ENCODE data around the gene CYP11A1. TPM values are rescaled to one million over a fixed set of nuclear protein-coding genes. Genes with fewer than 3 reads are reported as not detected.
A peak's percentile ranks its signal among the peaks of the same experiment; 100 is the strongest.

The CYP11A1 gene
- total and polyA plus RNA-seq, 4 donors, result 0.15 to 0.97 (median 0.69) TPM

DNA sequence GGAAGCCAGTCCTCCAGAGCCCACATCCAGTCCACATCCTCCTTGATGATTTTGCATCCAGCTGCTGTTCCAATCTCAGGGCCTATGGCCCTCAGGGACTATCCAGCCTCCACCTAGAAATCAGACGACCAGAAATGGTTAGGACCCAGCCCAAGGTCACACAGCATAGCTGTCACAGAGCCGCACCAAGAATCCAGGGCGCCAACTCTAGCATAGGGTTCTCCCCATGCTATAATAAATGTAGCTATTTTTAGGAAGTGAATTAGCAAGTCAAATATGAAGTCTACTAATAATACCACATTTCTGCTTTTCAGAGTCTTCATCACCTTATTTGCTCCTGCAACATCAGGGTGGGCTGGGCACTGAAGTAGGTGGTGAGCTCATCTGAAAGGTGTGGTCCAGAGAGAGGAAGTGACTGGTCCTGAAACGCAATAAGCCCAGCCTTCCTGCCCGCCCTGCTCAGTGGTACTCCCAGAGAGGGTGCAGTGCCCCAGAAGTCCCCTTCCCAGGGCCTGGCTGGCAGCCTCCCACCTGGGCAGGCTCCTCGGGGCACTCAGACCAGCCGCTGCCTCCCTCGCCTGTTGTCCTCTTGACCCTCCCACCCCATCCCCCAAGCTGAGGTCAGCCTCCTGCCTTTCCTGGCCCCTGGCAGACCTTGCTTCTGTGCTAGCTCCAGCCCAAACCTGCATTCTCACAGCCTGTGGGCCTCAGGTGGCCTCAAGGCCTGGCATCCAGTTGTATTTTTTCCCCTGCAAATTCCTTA is 17.6 kb upstream of the CYP11A1 start:
- 39 to 40% methylated on average over 8 of the region's 8 CpGs for WGBS, 2 donors
- no peak for TF ChIP-seq CTCF (IDR thresholded peaks at IDR 0.05; ENCODE audit: control extremely low read depth, extremely low read depth)
- Histone ChIP-seq H3K9me3 (ENCODE audit: control insufficient read depth in 4 of 4, insufficient read depth in 3 of 4, low read length in 3 of 4) (no peaks in the 10 kb centered on the region), H3K27ac (ENCODE audit: low read depth in 1 of 2, low read length in 1 of 2) (peak overlapping the region in 1 of 2 donors; percentile 82), H3K4me1 (ENCODE audit: control insufficient read depth in 5 of 5, insufficient read depth in 5 of 5, low read length in 5 of 5) (peaks cover 0 to 41% (median 16%) of the 10 kb centered on the region in 5 donors), H3K4me3 (no peak overlapping the region), H3K9ac (ENCODE audit: insufficient read depth in 1 of 2, low read length in 2 of 2) (no peak overlapping the region), H3K36me3 (ENCODE audit: control insufficient read depth in 4 of 4, insufficient read depth in 4 of 4, low read length in 4 of 4) (no peaks in the 10 kb centered on the region), H3K27me3 (ENCODE audit: control insufficient read depth in 3 of 3, insufficient read depth in 3 of 3, low read length in 2 of 3) (no peaks in the 10 kb centered on the region)
- ATAC-seq (ENCODE audit: insufficient read depth, low FRiP score) (peak; percentile 13), DNase-seq (peak in 2 of 3 donors; percentile 22 to 60)

GRCh38 chr15:74384566-74384880 is 17.1 kb upstream of the CYP11A1 start:
- H3K27me3 ChIP-seq (ENCODE audit: control insufficient read depth in 3 of 3, insufficient read depth in 3 of 3, low read length in 2 of 3), result no peaks in the 10 kb centered on the region
- no peak for DNase-seq
- no peak overlapping the region for H3K9ac ChIP-seq (ENCODE audit: insufficient read depth in 1 of 2, low read length in 2 of 2)
- no peaks in the 10 kb centered on the region for H3K9me3 ChIP-seq (ENCODE audit: control insufficient read depth in 4 of 4, insufficient read depth in 3 of 4, low read length in 3 of 4)
- H3K36me3 ChIP-seq (ENCODE audit: control insufficient read depth in 4 of 4, insufficient read depth in 4 of 4, low read length in 4 of 4), result no peaks in the 10 kb centered on the region
- H3K4me3 ChIP-seq, result no peak overlapping the region
- 46 to 52% methylated on average over 3 of the region's 3 CpGs for WGBS, 2 donors
- ATAC-seq (ENCODE audit: insufficient read depth, low FRiP score), result no peak
- H3K27ac ChIP-seq (ENCODE audit: low read depth in 1 of 2, low read length in 1 of 2), result peak overlapping the region in 1 of 2 donors; percentile 75
- peaks cover 0 to 36% (median 16%) of the 10 kb centered on the region in 5 donors for H3K4me1 ChIP-seq (ENCODE audit: control insufficient read depth in 5 of 5, insufficient read depth in 5 of 5, low read length in 5 of 5)
- no peak for TF ChIP-seq CTCF (IDR thresholded peaks at IDR 0.05; ENCODE audit: control extremely low read depth, extremely low read depth)

- 70 to 81% methylated on average over 8 of the region's 8 CpGs for WGBS, 2 donors
- no peaks in the 10 kb centered on the region for H3K27me3 ChIP-seq (ENCODE audit: control insufficient read depth in 3 of 3, insufficient read depth in 3 of 3, low read length in 2 of 3)
- TF ChIP-seq CTCF (IDR thresholded peaks at IDR 0.05; ENCODE audit: control extremely low read depth, extremely low read depth), result no peak
- H3K4me3 ChIP-seq, result no peak overlapping the region
- H3K9ac ChIP-seq (ENCODE audit: insufficient read depth in 1 of 2, low read length in 2 of 2), result no peak overlapping the region
- peak in 2 of 3 donors; percentile 27 to 37 for DNase-seq
- H3K4me1 ChIP-seq (ENCODE audit: control insufficient read depth in 5 of 5, insufficient read depth in 5 of 5, low read length in 5 of 5), result peaks cover 0 to 31% (median 16%) of the 10 kb centered on the region in 5 donors
- no peak for ATAC-seq (ENCODE audit: insufficient read depth, low FRiP score)
- no peaks in the 10 kb centered on the region for H3K9me3 ChIP-seq (ENCODE audit: control insufficient read depth in 4 of 4, insufficient read depth in 3 of 4, low read length in 3 of 4)
- no peaks in the 10 kb centered on the region for H3K36me3 ChIP-seq (ENCODE audit: control insufficient read depth in 4 of 4, insufficient read depth in 4 of 4, low read length in 4 of 4)
- peak overlapping the region in 1 of 2 donors; percentile 75 for H3K27ac ChIP-seq (ENCODE audit: low read depth in 1 of 2, low read length in 1 of 2)
These were observed 16.5 kb upstream of the CYP11A1 start for GRCh38 chr15:74383695-74384565.
